Measurements from ENCODE around the gene ACSM3.

GRCh38 chr16:20766294-20766693 lies 2.5 kb downstream of the ACSM3 start:
- TF ChIP-seq REST (IDR thresholded peaks at IDR 0.05) (no peak), CTCF (IDR thresholded peaks at IDR 0.05; ENCODE audit: low read depth, low read length, missing input control) (no peak), RAD21 (IDR thresholded peaks at IDR 0.05) (no peak), MAX (IDR thresholded peaks at IDR 0.05) (no peak), YY1 (IDR thresholded peaks at IDR 0.05) (no peak), FOXA1 (IDR thresholded peaks at IDR 0.05) (no peak), HNF4A (conservative IDR thresholded peaks at IDR 0.05) (no peak), HNF4G (IDR thresholded peaks at IDR 0.05) (no peak), GABPA (IDR thresholded peaks at IDR 0.05 in 1 of 2, conservative IDR thresholded peaks at IDR 0.05 in 1 of 2) (no peak), JUND (IDR thresholded peaks at IDR 0.05) (no peak)
